Stimulated activated CD8-positive, alpha-beta memory T cell treated with anti-CD3 and anti-CD28 coated beads, Interleukin-15, amount 100 ng/mL, for 24 hours (primary cell): ENCODE measurements around the gene FGD4.
"Not testable (repeated sequence)": the region's sequence is repeated elsewhere in the genome, so short reads cannot be mapped to it uniquely, and the experiment has no call there.

ENCODE experiments used
- DNase-seq: peaks from one replicate; pipeline ENCODE4 v3.0.0-alpha.2; 2020; ENCODE audit warnings: low read depth

The FGD4 gene

GRCh38 chr12:32522331-32523221 is 123.2 kb downstream of the FGD4 start:
- DNase-seq = no peak

- DNase-seq = not testable (repeated sequence)
These were observed 126.4 kb downstream of the FGD4 start for GRCh38 chr12:32525802-32526201.

- DNase-seq = not testable (repeated sequence)
These were observed 127.0 kb downstream of the FGD4 start for GRCh38 chr12:32526343-32526742.

GRCh38 chr12:32532422-32532821 is 133.1 kb downstream of the FGD4 start:
- no peak for DNase-seq

DNA sequence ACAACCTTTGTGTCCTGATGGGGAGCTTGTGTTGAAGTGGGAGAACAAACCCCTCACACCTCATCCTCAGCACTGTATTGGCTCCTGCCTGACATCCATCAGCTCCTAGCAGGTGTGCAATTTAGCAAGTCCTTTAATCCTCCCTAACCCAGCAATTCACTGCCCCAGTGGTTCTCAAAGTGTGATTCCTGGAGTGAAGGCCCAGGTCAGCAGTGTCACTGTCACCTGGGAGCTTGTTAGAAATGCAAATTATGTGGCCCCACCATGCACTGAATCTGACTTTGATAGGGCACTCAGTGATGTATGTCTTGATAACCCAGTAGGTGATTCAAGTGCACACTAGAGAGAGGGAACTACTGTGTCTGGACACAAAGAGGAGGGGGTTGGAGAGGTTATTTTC is 133.6 kb downstream of the FGD4 start:
- DNase-seq = no peak

- not testable (repeated sequence) for DNase-seq
These were observed 134.1 kb downstream of the FGD4 start for GRCh38 chr12:32533506-32533905.

GRCh38 chr12:32533971-32534590 is 134.7 kb downstream of the FGD4 start:
- DNase-seq = no peak

- DNase-seq = no peak
These were observed 135.3 kb downstream of the FGD4 start for GRCh38 chr12:32534698-32535097.

DNA sequence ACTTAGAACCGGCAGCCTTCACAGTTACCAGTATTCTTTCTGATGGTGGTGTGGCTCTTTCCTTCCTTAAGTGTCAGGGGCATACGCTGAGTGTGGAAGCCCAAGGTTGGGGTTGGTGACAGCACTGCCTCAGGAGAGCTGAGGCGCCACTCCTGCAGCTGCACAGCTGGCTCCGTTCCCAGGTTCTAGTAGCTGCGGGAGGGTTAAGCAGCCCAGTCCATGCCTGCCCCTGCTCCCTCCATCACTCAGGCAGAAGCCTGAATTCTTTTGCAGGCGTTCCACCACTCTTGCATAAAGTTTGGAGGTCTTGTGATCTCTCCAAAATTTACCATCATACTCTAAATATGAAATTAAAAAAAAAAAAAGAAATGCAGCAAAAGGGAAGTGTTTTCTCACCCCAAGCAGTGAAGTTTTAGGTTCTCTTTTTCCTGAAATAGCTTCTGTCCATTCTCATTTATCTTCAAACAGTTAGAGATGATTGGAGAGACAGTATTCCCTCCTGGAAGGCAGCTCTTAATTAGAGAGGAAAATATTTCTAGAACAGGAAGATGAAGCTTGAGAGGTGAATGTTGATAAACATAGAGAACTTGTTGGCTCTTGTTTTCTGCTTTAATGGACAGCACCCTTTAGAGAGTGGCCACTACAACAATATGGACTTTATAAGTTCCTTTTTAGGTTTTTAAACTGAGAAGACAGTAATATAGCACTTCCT is 136.1 kb downstream of the FGD4 start:
- no peak for DNase-seq

DNA sequence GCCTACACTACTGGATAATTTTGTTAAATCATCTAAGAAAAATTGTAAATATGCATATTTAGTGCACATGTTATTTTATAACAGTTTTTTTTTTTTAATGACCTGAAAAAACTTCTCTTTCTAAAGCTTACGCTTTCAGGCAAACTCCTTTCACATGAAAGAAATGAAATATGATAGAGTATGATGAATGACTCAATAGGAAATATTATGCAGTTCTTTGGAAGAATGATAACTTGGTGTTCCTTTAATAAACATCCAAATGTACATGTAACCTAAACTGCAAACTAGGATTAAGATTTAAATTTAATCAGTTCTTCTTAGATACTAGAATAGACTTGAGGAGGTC is 136.6 kb downstream of the FGD4 start:
- DNase-seq = no peak

GRCh38 chr12:32541754-32542374 is 142.5 kb downstream of the FGD4 start:
- no peak for DNase-seq

GRCh38 chr12:32542428-32543229 is 143.3 kb downstream of the FGD4 start:
- no peak for DNase-seq

DNA sequence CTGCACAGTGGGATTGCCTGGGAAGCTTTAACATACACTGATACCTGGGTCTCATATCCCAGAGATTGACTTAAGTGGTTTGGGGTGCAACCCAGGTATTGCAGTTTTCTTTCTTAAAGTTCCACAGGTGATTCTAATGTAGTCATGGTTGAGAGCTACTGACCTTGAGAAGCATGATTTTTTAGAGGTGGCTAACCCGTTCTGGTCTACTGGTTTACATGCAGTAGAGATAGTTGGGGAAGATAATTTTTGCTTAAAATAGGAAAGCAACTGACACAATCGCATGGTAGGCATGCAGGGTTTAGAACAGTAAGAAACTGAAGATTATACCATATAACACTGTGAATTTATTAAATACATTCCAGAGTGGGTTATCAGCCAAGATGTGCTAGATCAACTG is 145.5 kb downstream of the FGD4 start:
- no peak for DNase-seq

DNA sequence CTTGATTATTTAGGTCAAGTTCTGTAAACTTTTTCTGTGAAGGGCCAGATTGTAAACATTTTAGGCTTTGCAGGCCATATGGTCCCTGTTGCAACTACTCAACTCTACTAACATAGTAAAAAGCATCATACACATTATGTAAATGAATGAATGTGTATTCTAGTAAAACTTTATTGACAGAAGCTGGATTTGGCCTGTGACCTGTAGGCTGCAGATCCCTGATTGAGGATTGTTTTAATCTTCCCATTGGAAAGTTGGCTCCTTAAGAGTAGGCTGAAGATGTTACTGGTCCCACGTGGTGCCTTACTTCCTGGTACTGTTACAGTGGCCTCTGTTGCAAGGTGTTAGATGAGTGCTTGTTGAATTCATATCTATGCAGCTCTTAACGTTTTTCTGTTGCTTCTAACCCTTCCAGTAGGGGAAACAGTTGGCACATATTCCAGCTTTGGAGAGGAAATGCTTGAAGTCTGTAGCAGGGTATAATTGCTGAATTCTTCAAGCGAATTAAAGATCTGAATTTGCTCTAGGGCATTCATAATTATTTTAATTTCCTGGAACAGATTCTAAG is 146.1 kb downstream of the FGD4 start:
- DNase-seq = no peak

DNA sequence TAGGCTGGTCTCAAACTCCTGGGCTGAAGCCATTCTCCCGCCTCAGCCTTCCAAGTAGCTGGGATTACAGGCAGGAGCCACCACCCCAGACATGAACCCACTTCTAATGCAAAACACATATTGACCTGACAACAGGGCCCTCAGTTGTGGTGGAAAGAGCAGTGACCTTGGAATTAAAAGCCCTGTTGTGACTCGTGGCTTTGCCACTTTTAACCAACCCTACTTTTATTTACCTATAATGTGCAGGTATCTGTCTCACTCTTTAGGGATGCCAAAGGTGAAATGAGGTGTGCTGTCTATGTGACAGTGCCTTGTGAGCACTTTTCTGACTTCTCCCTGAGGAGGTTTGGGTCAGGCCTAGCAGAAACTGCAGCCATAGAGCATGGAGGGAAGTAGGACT is 146.9 kb downstream of the FGD4 start:
- no peak for DNase-seq

- DNase-seq = no peak
These were observed 149.4 kb downstream of the FGD4 start for GRCh38 chr12:32548691-32549281.

DNA sequence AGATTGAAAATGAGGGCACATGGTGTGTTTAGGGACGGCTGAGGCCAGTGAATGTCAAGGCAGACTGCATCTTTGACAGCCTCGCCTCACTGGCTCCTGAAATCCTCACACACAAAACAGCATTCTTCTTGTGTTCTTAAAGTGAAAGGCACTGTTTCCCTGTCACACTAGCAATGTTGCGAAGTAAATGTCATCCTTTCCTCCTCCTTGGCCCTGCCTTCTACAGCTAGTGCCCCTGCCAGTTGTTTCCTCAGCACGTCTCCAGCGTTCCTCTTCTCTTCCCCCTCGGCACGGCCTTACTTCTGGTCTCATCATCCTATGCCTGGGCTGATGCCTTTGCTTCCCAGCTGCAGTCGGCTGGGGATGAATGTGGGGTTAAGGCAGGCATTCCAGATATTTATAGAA is 150.3 kb downstream of the FGD4 start:
- DNase-seq = no peak

DNA sequence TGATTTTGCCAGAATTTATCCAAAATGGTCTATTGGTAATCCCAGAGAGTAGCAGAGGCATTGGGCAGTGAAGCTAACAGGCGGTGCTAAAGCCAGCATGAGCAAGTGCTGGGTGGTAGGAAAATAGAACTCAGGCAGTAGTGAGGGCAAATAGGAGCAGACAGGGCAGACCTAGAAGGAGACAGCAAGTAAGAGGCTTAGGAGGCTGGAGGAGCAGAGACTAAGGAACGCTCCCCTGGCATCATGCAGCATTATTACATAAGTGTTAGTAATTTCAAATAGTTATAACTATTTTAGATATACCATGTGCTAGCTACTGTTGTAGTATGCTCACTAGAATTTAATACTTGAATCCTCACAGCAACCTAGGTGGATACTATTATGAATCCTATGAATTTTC is 151.7 kb downstream of the FGD4 start:
- DNase-seq = no peak

DNA sequence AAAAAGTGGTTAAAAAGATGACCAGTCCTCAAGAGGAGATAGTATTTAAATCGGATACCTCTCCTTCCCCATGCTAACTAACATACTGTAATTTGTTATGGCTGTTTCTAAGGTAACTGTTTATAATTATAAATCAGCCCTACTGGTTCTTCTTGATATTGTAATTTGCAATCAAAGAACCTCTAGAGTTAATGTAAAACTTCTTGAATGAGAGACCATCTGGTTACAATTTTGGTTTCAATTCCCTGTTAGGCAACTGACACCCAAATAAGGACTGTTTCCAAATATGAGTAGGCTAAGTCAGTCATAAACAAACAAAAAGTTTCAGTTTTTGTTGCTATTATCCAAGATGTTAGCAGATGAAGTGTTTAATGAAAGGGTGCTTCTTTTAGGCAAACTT is 159.5 kb downstream of the FGD4 start:
- no peak for DNase-seq

DNA sequence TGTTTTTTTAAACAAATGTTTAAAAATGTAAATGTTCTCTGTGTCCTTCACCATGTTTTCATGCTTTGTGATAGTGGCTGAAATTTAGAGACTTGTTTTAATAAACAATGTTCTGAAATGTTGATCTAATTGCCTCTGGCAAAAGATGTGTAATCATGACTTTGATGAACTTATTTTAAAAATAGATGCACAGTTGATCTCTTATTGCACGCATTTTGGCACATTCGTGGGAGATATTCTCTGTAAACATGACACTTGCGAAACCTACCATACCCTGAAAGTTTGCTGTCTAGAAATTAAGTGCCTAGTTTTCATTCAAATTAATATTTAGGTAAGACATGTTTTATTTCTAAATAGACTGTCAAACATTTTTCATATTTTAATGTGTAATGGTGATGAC is 160.1 kb downstream of the FGD4 start:
- DNase-seq = no peak

GRCh38 chr12:32560520-32560919 is 161.2 kb downstream of the FGD4 start:
- no peak for DNase-seq
